Omental fat pad (tissue), 4 donors: Measurements from ENCODE around the gene SCYGR5. TPM values are rescaled to one million over a fixed set of nuclear protein-coding genes. Genes with fewer than 3 reads are reported as not detected.

Source experiments
- ATAC-seq: fragments of 150-250 bp; one replicate; pipeline ENCODE4 v1.9.1; 2016; ENCODE audit warnings: mild to moderate bottlenecking, moderate library complexity; ENCODE audit not compliant: low FRiP score
- DNase-seq: peaks from one replicate; pipeline ENCODE4 v3.0.0-alpha.2; 2019; ENCODE audit warnings: low spot score
- total RNA-seq, 4 donors: library from RNA; depleted of rRNA; stranded (reverse); fragments of >200 nt; gene quantifications; one replicate each; pipeline ENCODE4 v1.1.0, GENCODE V29; 2016
- TF ChIP-seq, protein P1 (sequence below), 3 donors: fragments of 450-650 bp; IDR thresholded peaks; one replicate each; pipeline ENCODE4 v1.5.1; 2016 to 2017; ENCODE audit warnings: antibody characterized with exemption in 3 of 3, mild to moderate bottlenecking in 3 of 3, moderate library complexity in 2 of 3

The SCYGR5 gene
- total RNA-seq, 4 donors from 2014 or later, result not detected

DNA sequence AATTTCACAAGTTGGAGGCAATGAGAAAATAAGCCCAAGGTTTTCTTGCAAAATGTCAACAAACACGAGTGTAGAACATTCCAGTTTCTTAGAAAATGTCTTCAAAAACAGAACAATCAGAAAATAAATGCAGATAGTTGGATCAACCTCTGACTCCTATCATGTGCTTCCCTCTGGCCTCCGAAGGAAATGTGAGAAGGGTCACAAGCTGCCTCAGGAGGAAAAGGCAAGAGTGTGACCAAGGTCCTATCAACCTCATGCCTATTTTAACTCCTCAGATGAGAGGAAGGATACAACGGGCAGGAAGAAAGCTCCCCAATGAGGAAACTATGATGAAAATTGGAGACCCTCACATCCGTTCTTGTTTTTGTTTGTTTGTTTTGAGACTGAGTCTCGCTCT is 7.9 kb downstream of the SCYGR5 start:
- DNase-seq (no peak), ATAC-seq (no peak)
- TF ChIP-seq, protein P1, sequence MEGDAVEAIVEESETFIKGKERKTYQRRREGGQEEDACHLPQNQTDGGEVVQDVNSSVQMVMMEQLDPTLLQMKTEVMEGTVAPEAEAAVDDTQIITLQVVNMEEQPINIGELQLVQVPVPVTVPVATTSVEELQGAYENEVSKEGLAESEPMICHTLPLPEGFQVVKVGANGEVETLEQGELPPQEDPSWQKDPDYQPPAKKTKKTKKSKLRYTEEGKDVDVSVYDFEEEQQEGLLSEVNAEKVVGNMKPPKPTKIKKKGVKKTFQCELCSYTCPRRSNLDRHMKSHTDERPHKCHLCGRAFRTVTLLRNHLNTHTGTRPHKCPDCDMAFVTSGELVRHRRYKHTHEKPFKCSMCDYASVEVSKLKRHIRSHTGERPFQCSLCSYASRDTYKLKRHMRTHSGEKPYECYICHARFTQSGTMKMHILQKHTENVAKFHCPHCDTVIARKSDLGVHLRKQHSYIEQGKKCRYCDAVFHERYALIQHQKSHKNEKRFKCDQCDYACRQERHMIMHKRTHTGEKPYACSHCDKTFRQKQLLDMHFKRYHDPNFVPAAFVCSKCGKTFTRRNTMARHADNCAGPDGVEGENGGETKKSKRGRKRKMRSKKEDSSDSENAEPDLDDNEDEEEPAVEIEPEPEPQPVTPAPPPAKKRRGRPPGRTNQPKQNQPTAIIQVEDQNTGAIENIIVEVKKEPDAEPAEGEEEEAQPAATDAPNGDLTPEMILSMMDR (IDR thresholded peaks at IDR 0.05), result no peak

DNA sequence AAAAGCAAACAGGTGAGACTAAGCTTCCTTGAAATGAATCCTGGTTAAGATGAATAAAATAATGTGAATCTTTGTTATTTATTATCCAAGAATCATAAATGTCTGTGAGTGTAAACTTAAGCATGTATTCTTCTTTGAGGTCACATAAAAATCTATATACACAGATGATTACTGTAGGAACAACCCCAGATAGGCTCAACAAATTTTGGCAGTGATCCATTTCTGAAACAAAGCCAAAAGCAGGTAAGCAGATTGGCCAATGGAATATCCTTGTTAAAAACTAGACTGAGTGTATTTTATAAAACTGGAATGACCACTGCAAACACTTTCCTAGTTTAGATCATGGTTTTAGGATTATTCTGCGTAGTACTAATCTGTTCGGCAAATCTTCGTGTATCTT is 11.3 kb downstream of the SCYGR5 start:
- TF ChIP-seq, protein P1 (IDR thresholded peaks at IDR 0.05), result no peak
- DNase-seq (no peak), ATAC-seq (no peak)

DNA sequence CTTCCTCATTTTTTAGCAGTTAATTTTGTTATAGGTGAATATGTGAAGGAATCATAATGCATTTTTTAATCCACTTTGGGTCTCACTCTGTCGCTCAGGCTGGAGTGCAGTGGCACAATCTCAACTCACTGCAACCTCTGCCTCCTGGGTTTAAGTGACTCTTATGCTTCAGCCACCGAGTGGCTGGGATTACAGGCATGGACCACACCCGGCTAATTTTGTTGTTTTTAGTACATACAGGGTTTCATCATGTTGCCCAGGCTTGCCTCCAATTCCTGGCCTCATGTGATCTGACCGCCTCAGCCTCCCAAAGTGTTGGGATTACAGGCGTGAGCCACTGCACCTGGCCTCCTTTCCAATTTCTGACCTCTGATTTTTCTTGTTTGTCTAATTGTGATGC is 17.7 kb downstream of the SCYGR5 start:
- DNase-seq, result no peak
- ATAC-seq, result no peak
- TF ChIP-seq, protein P1 (IDR thresholded peaks at IDR 0.05), result no peak

DNA sequence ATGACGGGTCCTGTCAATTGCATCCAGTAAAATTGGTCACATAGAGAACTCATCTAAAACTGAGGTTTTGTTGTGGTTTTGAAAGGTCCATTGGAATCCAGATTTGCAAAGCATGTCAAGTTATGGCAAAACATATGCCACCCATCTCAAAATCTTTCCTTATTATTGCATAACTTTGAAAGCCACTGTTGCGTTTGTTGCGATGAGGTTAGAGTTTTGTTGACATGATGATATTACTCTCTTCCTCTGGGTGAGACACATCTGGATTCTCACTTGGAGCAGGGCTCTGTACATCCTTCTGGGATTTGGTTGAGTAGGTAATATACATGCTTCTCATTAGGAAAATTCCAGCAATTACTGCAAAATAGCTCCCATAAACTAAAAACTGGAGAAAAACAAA is 20.6 kb downstream of the SCYGR5 start:
- DNase-seq (no peak), ATAC-seq (no peak)

DNA sequence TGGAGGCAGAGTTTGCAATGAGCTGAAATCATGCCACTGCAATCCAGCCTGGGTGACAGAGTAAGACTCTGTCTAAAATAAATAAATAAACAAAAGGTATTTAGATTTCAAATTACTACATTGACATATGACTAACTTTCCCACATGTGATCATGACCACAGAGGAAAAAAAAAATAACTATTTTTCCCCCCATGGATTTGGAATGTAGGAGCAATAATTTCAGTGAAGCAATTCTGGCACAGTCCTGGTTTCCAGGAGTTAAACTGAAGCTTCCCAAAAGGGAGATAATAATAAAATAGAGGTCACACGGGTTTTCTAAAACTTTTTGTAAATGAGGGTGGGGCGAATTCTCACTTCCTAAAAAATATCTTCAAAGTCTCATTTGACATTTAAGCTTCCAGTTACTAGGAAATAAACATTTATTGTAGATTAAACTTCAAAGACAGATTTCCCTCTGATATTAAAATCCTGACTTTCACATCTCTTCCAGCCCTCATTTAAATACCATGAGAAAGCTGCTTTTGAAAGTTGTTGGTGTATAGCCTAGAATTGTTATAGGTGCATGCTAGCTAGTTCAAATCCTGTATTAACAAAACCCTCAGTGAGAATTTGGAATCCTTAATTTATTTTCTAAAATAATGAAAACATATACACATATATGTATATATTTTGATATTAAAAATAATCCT is 30.5 kb downstream of the SCYGR5 start:
- no peak for DNase-seq
- ATAC-seq, result peak; percentile 71
- TF ChIP-seq, protein P1 (IDR thresholded peaks at IDR 0.05), result no peak

More for the DNA sequence above, 20.6 kb downstream of the SCYGR5 start:
- TF ChIP-seq, protein P1 (IDR thresholded peaks at IDR 0.05), result no peak

DNA sequence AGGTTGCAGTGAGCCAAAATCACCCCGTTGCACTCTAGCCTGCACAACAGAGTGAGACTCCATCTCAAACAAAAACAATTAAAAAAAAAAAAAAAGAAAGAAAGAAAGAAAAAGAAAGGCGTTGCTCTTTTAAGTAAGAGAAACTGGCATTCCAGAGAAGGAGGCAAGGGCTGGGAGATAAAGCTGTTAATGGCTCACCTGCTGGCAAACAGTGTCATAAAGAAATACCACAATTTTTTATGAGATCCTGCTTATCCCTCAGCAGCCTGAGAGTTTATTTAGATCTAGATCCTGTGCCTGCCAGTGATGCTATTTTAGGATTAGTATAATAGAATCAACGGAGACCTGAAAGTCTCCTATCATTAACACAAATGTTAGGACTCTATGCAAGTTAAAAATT is 35.0 kb downstream of the SCYGR5 start:
- TF ChIP-seq, protein P1 (IDR thresholded peaks at IDR 0.05), result no peak
- DNase-seq (no peak), ATAC-seq (no peak)

DNA sequence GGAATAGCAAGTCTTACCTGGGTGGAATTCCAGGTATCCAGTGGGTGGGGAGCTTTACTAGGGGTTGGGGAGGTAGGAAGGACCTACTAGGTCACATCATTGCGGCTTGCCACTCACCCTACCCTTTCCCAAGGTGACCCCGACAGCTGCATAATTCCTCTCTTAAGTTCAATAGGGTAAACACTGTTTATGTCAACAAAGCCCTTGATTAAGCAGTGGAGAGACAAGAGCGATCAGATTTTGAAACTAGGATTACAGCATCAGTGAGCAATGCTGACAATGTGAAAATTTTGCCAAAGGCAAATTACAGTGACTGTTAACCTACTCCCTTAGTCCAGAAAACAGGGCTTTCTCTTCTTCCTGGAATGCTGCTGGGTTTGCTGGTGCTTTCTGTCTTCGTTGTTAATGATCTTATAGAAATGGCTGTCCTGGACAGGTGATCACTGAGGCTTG is 36.7 kb downstream of the SCYGR5 start:
- ATAC-seq, result peak; percentile 71
- no peak for DNase-seq
- TF ChIP-seq, protein P1 (IDR thresholded peaks at IDR 0.05), result no peak
